GM21390 (cell line): ENCODE measurements around the gene CCDC93.

Experiments
- ATAC-seq: cut with Tn5 transposase; IDR thresholded peaks from one replicate; pipeline ENCODE4 v1.9.1; 2021; ENCODE audit not compliant: unreplicated experiment

Gene CCDC93

DNA sequence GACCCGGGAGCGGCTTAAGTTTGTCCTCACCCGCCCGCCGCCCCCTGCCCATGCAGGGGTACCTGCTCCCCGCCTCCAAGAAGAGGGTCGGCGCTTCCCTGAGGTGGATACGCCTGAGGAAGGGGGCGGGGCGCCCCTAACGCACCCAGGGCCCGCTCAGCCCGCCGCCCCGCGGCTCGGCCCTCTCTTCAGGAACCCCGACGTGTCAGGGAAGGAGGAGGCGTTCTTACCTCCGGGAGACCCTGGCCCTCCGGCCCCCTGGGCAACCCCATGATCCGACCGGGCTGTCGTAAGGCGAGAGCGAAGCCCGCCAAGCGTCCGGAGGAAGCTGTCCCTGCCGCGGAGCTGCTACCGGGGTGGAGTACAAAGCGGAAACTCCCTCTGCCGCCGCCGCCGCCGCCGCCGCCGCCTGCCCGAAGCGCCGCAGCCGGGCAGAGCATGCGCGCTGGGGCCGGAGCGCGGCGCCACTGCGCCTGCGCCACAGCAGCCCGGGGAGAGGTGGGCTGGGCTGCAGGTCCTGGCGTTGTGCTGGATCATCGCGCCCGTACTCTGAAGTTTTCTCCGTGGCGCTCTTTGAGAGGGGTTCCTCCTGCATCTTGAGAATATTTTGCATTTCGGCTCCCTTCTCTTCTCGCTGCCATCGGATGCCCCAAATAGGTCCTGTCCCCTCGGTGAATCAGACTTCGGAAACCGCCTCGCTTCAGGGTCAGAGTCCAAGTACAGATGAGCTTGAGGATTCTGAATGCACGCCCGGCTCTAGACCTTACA, at the start of gene CCDC93:
TSS of gene CCDC93 (minus strand) at position 347 of the 768 bp plus-strand sequence. CDS start at position 272, 75 bp downstream.
- peak; percentile 88 for ATAC-seq

DNA sequence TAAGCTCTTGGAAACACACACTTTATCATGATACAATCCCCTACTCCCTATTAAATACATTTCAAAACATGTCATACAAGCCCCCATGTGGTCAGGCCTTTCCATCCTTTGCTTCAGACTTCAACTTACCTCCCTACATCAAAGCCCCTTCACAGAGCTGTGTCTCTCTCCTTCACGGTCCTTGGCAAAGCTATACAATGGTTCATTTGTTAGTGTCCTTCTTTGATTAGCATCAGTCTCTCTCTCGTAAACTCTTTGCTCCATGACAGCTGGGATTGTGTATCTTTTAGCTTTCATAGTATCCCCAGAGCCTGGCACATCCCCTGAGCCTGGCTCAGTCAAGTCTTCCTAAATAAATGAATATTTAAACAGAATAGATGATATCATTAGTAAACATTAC, 48.8 kb upstream of the CCDC93 start:
- ATAC-seq, result no peak

DNA sequence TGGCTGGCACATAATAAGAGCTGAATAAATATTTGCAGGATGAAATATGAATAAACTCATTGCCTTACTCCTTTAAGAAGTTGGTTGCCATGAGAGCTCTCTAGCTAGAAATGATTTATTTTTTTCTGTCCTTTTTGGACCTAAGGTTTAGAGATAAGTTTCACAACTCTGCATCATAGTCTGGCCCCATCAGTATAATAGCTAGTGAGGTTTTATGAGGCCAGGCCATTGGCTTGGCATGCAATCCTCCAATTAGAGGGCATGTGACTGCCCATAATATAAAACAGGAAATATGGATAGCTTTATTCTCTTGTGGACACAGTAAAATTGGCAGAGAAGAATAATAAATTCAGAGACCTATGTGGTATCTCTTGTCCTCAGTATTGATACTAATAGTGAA, 48.2 kb upstream of the CCDC93 start:
- ATAC-seq, result no peak

DNA sequence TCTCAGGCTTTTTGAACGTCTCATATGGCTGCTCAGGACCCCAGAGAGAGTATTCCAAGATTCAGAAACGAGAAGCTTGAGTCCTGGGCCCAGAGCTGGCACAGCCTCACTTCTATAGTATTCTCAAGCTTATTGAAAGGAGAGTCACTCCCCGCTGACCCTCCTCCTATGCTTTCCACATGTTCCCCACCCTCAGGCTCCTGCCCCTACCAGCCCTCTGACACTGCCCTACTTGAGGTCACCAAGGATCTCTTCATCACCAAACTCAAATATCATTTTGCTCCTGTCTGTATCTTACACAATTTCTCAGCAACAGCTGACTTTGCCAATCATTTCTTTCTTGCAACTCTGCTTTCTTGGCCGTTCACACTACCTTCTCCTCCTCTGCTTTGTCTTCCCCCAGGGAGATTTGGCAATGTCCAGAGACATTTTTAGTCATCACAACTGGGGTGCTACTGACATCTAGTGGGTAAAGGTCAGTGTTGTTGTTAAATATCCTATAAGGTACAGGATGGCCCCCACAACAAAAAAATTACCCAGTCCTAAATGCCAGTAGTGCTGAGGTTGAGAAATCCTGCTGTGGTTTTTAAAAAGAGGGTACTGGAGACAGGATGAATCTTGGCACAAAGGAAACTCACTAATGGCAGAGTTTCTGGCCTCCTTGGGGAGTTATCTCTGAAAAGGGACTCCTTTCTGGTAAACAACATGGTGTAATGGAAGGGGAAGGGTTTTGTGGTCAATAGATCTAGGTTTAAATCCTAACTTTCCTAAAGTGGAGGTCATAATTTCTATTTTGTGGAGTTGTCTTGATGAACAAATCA, 47.5 kb upstream of the CCDC93 start:
- peak; percentile 68 for ATAC-seq

DNA sequence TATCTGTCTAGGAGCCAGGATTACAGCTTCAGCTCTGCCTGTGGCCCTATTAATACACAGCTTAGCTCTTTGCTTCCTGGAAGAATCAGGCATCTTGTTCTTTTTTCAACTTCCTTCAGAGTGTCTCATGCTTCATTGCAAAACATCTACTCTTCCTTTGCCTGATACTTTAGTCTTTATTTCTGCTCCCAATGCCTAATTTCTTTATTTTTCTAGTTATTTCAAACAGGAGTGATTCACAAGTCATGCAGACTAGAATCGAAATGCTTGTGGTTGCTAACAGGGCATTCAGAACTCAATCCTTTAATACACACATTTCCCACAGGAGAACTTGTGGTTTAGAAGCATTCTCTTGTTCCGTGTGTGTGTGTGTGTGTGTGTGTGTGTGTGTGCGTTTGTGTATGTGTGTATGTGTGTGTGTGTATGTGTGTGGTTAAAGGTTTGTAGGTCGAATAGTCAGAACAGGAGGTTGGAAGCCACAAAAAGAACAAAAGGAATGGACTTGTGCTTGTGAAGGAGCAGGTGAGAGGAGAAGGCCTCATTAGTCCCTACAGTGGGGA, 46.1 kb upstream of the CCDC93 start:
- no peak for ATAC-seq

GRCh38 chr2:118058951-118059350, 45.1 kb upstream of the CCDC93 start:
- no peak for ATAC-seq

DNA sequence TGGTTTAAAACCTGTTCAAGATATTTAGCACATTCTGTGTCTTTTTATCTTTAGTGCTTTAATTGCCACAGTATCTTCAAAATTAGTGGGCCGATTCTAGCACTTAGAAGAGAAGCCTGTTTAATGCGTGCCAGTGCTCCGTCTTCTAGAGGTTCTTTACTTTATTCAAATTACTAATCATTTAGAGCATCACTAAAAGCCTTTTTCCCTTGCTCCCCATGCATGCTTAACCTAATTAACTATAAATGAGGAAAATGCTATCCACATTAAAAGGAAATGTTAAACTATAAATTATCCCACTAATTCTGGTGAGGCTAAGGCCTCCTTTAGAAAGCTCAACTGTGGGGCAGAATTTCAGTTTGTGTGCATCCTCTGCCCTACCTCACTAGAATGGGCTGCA, 42.9 kb upstream of the CCDC93 start:
- ATAC-seq, result no peak

- peak; percentile 81 for ATAC-seq
Measured at GRCh38 chr2:118056165-118056534, 42.3 kb upstream of the CCDC93 start.

DNA sequence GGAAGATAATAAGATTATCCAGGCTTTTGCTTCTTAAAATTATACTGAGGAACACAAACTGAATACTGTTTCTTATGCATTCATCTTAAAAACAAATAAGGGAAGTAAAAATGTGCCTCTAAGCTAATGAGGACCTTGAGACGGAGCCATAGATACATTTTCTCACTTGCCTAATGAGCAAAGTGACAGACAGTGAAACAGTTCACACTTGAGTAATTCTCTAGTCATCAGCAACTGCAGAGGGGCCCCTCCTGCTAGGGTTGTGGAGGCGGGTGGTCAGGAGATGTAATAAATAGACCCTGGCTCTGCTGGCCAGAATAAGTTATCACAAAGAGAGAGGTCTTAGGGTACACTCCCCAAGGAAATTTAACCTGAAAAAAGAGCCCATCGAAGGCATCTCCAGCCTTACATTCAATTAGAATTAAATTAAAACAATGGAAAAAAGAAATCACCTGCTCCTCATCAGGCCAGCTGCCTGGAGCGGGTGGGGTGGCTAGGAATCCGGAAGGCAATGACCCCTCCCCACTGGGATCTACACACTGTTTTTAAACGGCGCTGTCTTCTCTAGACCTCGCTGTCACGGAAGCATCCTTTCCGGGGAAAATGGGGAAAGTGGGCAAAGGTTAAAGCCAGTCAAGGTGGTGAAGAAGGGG, 41.8 kb upstream of the CCDC93 start:
- ATAC-seq, result peak; percentile 83

GRCh38 chr2:118054213-118055008, 40.5 kb upstream of the CCDC93 start:
- ATAC-seq, result no peak

DNA sequence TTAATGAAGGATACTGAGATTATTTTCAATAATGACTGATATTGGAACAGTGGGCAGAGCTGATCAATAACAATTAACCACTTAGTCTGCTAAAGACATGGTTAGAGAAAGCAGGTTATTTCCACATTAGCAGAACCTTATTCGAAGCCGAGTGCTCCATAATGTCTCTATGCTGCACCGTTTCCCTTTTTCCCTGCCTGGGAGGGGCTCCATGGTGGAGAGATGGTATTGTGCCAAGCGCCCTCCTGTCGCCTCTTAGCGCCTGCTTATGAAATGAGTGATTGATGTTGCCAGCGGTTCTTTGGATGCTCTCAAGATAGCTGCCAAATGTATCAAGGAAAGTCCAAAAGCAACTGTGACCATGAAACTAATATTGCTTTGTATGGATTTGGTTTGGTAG, 39.8 kb upstream of the CCDC93 start:
- no peak for ATAC-seq

DNA sequence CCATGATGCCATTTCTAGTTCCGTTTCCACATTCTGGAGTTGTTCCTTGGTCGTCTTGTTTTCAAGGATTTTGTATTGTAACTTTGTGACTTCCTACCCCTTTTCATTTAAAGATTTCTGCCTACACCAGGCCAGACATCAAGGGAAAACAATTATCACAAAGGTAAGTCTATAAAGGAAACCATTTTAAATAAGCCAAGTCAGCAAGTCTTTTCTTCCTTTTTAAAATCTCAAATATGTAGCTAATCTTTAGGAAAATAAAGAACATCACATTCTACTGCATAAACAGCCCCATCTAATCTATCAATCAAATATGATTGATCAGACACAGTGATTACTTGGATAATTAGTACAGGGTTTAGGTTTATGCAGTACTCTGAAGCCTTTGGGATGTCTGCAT, 38.6 kb upstream of the CCDC93 start:
- ATAC-seq, result no peak

DNA sequence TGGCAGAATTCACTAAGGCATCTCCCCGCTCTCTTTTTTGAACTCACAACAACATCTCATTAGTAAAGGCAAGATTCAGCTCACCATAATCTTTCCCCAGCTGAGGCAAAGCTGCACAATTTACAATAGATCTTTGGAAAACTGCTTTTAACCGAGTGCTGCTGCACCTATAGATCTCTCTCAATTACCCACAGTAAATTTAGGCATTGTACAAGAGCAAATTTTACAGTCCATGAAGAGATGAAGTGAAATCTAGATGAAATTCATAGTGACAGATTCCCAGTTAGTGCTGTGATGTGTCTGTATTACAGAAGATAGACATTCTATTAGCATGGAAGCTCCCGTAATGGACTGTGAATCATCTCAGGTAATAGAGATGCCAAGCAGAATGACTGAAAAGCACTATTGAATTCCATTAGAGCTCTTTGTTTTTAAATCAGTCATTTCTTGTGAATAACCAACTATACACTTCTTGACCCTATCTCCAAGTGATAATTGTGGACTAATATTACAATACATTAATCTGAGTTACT, 38.0 kb upstream of the CCDC93 start:
- ATAC-seq, result no peak

GRCh38 chr2:118050974-118051373, 37.1 kb upstream of the CCDC93 start:
- ATAC-seq, result no peak

GRCh38 chr2:118050386-118050785, 36.5 kb upstream of the CCDC93 start:
- no peak for ATAC-seq

DNA sequence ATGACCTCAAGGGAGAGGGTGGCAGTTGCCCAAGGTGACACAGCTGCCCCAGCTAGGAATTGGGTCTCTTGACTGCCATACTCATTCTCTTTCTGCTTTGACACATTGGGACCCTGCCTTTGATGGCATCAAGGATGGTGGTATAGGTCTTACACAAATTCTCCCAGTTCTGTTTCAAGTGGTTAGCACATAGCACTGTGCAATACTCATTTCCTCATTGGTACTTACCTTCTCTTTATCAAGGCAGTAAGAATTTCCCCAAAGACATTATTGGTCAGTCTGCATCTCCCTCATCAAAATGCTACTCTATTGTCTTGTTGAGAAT, 35.9 kb upstream of the CCDC93 start:
- ATAC-seq, result peak; percentile 82

DNA sequence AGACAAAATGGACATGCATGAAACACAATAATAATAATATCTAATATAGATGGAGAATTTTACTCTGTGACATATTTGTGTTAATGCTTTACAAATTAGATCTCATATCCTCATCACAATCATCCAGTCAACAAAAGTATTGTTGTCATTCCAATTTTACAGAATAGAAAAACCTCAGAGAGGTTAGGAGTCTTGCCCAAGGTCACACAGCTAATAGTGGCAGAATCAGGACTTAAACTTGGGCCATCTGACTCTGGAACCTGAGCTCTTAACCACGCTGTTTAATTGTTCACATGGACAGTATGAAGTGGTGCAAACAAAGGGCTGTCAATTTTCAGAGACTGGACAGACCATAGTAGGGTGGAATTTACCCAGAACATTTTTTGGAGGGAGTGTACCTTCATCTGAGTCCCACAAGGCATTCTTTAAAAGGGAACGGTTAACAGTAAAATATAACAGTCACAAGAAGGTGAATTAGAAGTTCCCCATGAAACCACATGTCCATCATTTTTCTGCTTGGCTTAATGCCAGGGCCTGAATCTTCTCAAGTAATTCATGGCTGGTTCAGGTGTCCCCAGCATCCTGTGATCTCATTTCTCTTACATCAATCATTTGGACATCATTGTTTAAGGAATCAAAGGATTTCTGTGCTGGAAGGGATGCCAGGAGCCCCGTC, 35.4 kb upstream of the CCDC93 start:
- ATAC-seq, result peak; percentile 11

- ATAC-seq, result no peak
Measured at GRCh38 chr2:118048401-118048800, 34.5 kb upstream of the CCDC93 start.

DNA sequence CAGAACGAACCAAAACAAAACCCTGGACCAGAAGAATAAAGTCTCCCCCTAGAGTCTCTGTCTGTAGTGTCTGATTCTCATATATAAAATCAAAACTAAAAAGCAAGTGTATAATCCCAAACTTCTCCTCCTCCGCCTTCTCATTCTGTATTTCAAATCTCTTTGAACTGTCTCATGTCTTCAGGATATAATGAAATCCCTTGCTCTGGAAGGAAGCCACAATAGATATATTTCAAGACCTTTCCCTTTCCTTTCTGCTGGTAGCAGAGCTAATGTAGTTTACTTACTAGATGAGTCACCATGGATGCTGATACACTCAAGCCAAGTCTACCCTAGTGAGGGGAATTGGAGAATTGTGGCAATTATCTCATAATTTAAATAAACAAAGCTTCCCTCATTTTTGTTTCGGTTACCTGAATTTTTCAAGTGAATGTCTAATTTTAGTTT, 33.5 kb upstream of the CCDC93 start:
- no peak for ATAC-seq

DNA sequence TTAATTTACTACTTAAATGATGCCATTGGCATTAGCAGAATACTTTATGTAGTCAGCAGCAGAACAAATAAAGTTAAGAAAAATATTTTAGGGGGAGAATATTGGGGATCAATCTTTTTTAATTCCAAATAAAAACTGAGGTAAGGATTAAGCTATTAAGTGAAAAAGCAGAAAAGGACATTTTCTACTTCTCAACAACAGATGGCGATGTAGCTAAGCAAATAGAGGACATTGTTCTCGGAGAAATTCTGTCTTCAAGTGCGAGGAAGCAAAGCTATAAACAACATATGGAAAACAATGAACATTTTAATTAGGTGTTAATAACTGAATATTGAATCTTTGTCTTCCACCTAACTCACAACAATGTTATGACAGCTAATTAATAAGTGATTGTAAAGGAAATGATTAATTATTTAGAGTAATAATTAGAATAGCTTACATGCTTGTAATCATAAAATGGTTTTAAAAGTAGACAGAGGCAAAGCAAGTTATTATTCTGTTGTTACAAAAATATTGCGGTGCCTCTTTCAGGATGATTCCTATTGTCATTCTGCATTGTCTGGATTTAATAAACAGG, 32.9 kb upstream of the CCDC93 start:
- ATAC-seq, result no peak
